OCI-LY1 (cell line): ENCODE data around the gene RPS14.

Experiments
- H2AFZ ChIP-seq: fragments of 200-600 bp; sonication (generic), shearing (Covaris generic); 2 replicates; pipeline ENCODE4 v1.6.0; 2014; ENCODE audit warnings: antibody characterized with exemption, mild to moderate bottlenecking, low read length
- H3F3A ChIP-seq: fragments of 200-600 bp; sonication (generic), shearing (Covaris generic); 2 replicates; pipeline ENCODE4 v1.6.0; 2014; ENCODE audit warnings: mild to moderate bottlenecking, antibody characterized with exemption, low read length, moderate library complexity; ENCODE audit not compliant: insufficient read depth
- H3K27ac ChIP-seq: fragments of 200-600 bp; sonication (generic); 2 replicates; pipeline ENCODE4 v1.5.1; 2014; ENCODE audit warnings: low read length, mixed run types, mild to moderate bottlenecking, low read depth; ENCODE audit not compliant: poor library complexity, severe bottlenecking
- H3K27me3 ChIP-seq: fragments of 200-600 bp; sonication (generic); 2 replicates; pipeline ENCODE4 v1.6.0; 2014; ENCODE audit warnings: antibody characterized with exemption, mild to moderate bottlenecking, low read length, moderate library complexity; ENCODE audit not compliant: insufficient read depth
- H3K36me3 ChIP-seq: fragments of 200-600 bp; sonication (generic); 2 replicates; pipeline ENCODE4 v1.6.1; 2014; ENCODE audit warnings: mild to moderate bottlenecking, antibody characterized with exemption, low read length, moderate library complexity, mixed read lengths; ENCODE audit not compliant: insufficient read depth
- H3K4me1 ChIP-seq: fragments of 200-600 bp; sonication (generic); 2 replicates; pipeline ENCODE4 v1.5.1; 2014; ENCODE audit warnings: mild to moderate bottlenecking, low read length, moderate library complexity; ENCODE audit not compliant: insufficient read depth, severe bottlenecking
- H3K4me2 ChIP-seq: fragments of 200-600 bp; sonication (generic), shearing (Covaris generic); 2 replicates; pipeline ENCODE4 v1.6.1; 2014; ENCODE audit warnings: low read length
- H3K4me3 ChIP-seq: fragments of 200-600 bp; sonication (generic); 2 replicates; pipeline ENCODE4 v1.5.1; 2014; ENCODE audit warnings: low read length, low read depth, mild to moderate bottlenecking, mixed read lengths; ENCODE audit not compliant: poor library complexity, severe bottlenecking
- H3K79me2 ChIP-seq: fragments of 200-600 bp; shearing (Covaris generic); 2 replicates; pipeline ENCODE4 v1.6.1; 2016; ENCODE audit warnings: mixed run types, low read length, mixed read lengths; ENCODE audit not compliant: insufficient read depth
- H3K9ac ChIP-seq: fragments of 200-600 bp; sonication (generic), shearing (Covaris generic); 2 replicates; pipeline ENCODE4 v1.6.1; 2014; ENCODE audit warnings: mild to moderate bottlenecking, low read length, mixed read lengths
- H3K9me2 ChIP-seq: fragments of 200-600 bp; sonication (generic), shearing (Covaris generic); 2 replicates; pipeline ENCODE4 v1.6.1; 2014; ENCODE audit warnings: low read depth, mild to moderate bottlenecking, low read length, mixed read lengths
- H3K9me3 ChIP-seq: fragments of 200-600 bp; shearing (Covaris generic); 2 replicates; pipeline ENCODE4 v1.6.1; 2014; ENCODE audit warnings: low read length, mixed read lengths
- H4K20me1 ChIP-seq: fragments of 200-600 bp; sonication (generic), shearing (Covaris generic); 2 replicates; pipeline ENCODE4 v1.6.0; 2016; ENCODE audit warnings: mild to moderate bottlenecking, low read length; ENCODE audit not compliant: insufficient read depth
- EZH2 ChIP-seq: fragments of 200-600 bp; sonication (generic), shearing (Covaris generic); IDR thresholded peaks from 2 replicates; pipeline ENCODE4 v1.8.0; 2017; ENCODE audit warnings: borderline replicate concordance, mixed run types, mild to moderate bottlenecking, antibody characterized with exemption, low read length, moderate library complexity, mixed read lengths
- TF ChIP-seq, protein P1 (sequence below): fragments of 200-600 bp; sonication (generic), shearing (Covaris generic); IDR thresholded peaks from 2 replicates; pipeline ENCODE4 v1.5.1; 2017; ENCODE audit warnings: mild to moderate bottlenecking, antibody characterized with exemption, low read length, moderate library complexity, mixed read lengths

The RPS14 gene

DNA sequence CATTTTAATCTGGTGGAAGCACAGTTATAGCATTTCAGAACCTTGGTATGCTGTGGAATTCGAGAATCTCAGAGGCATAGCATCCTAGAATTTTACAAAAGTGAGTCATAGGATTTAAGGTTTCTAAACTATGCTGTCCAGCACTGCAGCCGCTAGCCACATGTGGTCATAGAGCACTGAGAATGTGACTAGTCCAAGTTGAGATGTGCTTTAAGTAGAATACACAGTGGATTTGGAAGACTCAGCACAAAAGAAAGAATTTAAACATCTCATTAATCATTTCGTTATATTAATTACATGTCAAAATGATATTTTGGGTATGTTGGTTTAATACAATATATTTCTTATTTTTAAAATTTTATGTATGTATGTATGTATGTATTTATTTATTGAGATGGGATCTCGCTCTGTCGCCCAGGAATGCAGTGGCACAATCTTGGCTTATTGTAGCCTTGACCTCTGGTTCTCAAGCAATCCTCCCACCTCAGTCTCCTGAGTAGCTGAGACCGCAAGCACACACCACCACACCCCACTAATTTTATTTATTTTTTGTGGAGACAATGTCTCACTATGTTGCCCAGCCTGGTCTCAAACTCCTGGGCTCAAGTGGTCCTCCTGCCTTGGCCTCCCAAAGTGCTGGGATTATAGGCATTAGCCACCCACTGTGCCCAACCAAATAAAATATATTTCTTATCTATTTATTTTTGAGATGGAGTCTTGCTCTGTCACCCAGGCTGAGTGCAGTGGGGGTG is 20.4 kb upstream of the RPS14 start:
- Histone ChIP-seq H4K20me1 (no peaks in the 10 kb centered on the region), H2AFZ (no peak overlapping the region), H3K27ac (no peak overlapping the region), H3K79me2 (no peaks in the 10 kb centered on the region), H3K27me3 (no peaks in the 10 kb centered on the region), H3K9ac (no peak overlapping the region), H3K9me3 (no peaks in the 10 kb centered on the region), H3K36me3 (no peaks in the 10 kb centered on the region), H3K4me1 (no peaks in the 10 kb centered on the region), H3K4me2 (no peak overlapping the region), H3K4me3 (no peak overlapping the region), H3K9me2 (no peaks in the 10 kb centered on the region), H3F3A (no peaks in the 10 kb centered on the region)
- TF ChIP-seq EZH2: no peak
- TF ChIP-seq, protein P1, sequence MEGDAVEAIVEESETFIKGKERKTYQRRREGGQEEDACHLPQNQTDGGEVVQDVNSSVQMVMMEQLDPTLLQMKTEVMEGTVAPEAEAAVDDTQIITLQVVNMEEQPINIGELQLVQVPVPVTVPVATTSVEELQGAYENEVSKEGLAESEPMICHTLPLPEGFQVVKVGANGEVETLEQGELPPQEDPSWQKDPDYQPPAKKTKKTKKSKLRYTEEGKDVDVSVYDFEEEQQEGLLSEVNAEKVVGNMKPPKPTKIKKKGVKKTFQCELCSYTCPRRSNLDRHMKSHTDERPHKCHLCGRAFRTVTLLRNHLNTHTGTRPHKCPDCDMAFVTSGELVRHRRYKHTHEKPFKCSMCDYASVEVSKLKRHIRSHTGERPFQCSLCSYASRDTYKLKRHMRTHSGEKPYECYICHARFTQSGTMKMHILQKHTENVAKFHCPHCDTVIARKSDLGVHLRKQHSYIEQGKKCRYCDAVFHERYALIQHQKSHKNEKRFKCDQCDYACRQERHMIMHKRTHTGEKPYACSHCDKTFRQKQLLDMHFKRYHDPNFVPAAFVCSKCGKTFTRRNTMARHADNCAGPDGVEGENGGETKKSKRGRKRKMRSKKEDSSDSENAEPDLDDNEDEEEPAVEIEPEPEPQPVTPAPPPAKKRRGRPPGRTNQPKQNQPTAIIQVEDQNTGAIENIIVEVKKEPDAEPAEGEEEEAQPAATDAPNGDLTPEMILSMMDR: no peak

DNA sequence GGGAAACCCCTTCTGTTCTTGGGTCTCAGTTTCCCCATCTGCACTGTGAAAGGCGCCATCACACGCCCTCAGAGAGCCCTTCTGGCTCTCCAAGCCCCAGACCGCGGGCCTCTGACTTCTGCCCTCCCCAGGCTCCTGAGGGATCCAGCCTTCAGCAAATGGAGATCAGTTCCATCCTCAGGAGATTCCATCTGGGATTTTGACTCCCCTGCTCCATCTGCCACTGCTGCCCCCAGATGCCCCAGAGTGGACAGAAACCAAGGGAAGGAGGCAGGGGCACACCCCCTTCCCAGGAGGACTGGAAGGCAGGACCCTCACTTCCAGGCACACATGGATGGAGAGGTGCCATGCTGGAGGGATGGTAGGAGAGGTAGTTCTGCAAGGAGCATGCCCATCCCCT is 18.7 kb upstream of the RPS14 start:
- Histone ChIP-seq H3K79me2 (no peaks in the 10 kb centered on the region), H3K9me2 (no peaks in the 10 kb centered on the region), H3K4me3 (no peak overlapping the region), H3K27ac (no peak overlapping the region), H3K9ac (no peak overlapping the region), H3F3A (no peaks in the 10 kb centered on the region), H3K36me3 (no peaks in the 10 kb centered on the region), H2AFZ (no peak overlapping the region), H4K20me1 (no peaks in the 10 kb centered on the region), H3K9me3 (no peaks in the 10 kb centered on the region), H3K4me1 (no peaks in the 10 kb centered on the region), H3K27me3 (no peaks in the 10 kb centered on the region), H3K4me2 (no peak overlapping the region)
- TF ChIP-seq, protein P1: no peak
- TF ChIP-seq EZH2: no peak

DNA sequence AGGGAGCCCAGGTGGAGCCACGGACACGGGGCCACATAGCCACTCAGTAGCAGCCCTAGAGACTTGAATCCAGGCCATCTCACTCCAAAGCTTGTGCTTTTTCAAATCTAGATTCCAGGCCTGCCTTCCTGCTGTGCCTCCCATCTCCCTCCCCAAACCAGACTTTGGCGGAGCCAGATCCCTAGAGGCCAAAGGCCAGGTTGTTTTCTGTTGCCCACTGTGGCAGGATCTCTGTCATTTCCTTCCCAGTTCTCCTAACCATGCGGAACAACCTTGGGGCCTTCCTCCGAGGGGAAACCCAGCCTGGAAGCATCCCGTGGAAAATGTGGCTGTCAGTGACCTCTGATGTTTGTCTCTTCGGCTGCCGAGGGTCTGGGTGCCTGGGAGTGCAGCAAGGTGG is 16.4 kb upstream of the RPS14 start:
- Histone ChIP-seq H3K79me2 (no peaks in the 10 kb centered on the region), H3K9me3 (no peaks in the 10 kb centered on the region), H4K20me1 (no peaks in the 10 kb centered on the region), H2AFZ (no peak overlapping the region), H3K9me2 (no peaks in the 10 kb centered on the region), H3K27ac (no peak overlapping the region), H3K4me1 (peaks cover 11% of the 10 kb centered on the region), H3K27me3 (no peaks in the 10 kb centered on the region), H3K9ac (no peak overlapping the region), H3K4me3 (no peak overlapping the region), H3F3A (no peaks in the 10 kb centered on the region), H3K4me2 (no peak overlapping the region), H3K36me3 (no peaks in the 10 kb centered on the region)
- TF ChIP-seq, protein P1: no peak
